ENCODE data around the gene DLG2. TPM values are rescaled to one million over a fixed set of nuclear protein-coding genes. Genes with fewer than 3 reads are reported as not detected.

Gene DLG2
- total RNA-seq, 2 experiments from 2014 or later = 1.7 to 2.1 TPM

- DNase-seq (no peak), ATAC-seq (no peak)
- Mint-ChIP-seq H3K9me3 (ENCODE audit: low read depth) (peaks cover 17% of the 10 kb centered on the region), H3K27me3 (no peaks in the 10 kb centered on the region), H3K27ac (no peak overlapping the region), H3K36me3 (ENCODE audit: low read depth) (no peaks in the 10 kb centered on the region), H3K4me3 (no peak overlapping the region), H3K4me1 (no peaks in the 10 kb centered on the region)
- ChIA-PET CTCF (no interaction called here), POLR2A (no interaction called here)
- intact Hi-C loops (cut with DNase I, micrococcal nuclease) = no loop called here
These were observed 978.7 kb downstream of the DLG2 start for GRCh38 chr11:84648471-84648870.

GRCh38 chr11:84645988-84646694, 981.0 kb downstream of the DLG2 start:
- no peaks in the 10 kb centered on the region for H3K36me3 Mint-ChIP-seq (ENCODE audit: low read depth)
- CTCF ChIA-PET = no interaction called here
- no peak overlapping the region for H3K4me3 Mint-ChIP-seq
- ATAC-seq (no peak), DNase-seq (no peak)
- H3K4me1 Mint-ChIP-seq = no peaks in the 10 kb centered on the region
- no peaks in the 10 kb centered on the region for H3K27me3 Mint-ChIP-seq
- POLR2A ChIA-PET = no interaction called here
- intact Hi-C loops (cut with DNase I, micrococcal nuclease) = no loop called here
- no peak overlapping the region for H3K27ac Mint-ChIP-seq
- H3K9me3 Mint-ChIP-seq (ENCODE audit: low read depth) = peaks cover 8% of the 10 kb centered on the region

GRCh38 chr11:84642500-84642899, 984.6 kb downstream of the DLG2 start:
- no peak for DNase-seq
- ChIA-PET POLR2A (no interaction called here), CTCF (interaction anchor here (0.5 to 1.0 kb wide), 3 partner anchors 40 to 101 kb away, joined by 3 to 6 read pairs (median 3); no protein-coding TSS in a partner anchor)
- no peak overlapping the region for H3K27ac Mint-ChIP-seq
- H3K27me3 Mint-ChIP-seq = no peaks in the 10 kb centered on the region
- H3K9me3 Mint-ChIP-seq (ENCODE audit: low read depth) = no peaks in the 10 kb centered on the region
- no peaks in the 10 kb centered on the region for H3K4me1 Mint-ChIP-seq
- no peaks in the 10 kb centered on the region for H3K36me3 Mint-ChIP-seq (ENCODE audit: low read depth)
- no peak for ATAC-seq
- no peak overlapping the region for H3K4me3 Mint-ChIP-seq
- intact Hi-C loops (cut with DNase I, micrococcal nuclease) = no loop called here

DNA sequence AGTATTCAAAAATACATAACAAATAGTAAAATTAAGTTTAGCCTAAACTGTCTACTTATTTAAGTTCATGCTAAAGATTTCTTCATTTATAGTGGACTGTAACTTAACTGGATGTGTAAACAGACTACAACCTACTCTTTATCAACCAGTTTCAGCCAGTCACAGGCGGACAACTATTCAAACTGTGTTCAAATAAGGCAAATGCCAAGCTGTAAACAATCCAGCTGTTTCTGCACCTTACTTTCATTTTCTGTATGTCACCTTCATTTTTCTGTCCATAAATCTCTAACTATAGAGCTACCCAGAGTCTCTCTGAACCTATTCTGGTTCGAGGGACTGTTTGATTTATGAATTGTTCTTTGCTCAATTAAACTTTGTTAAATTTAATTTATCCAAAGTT, 992.8 kb downstream of the DLG2 start:
- Mint-ChIP-seq H3K27me3 (no peaks in the 10 kb centered on the region), H3K4me1 (no peaks in the 10 kb centered on the region), H3K36me3 (ENCODE audit: low read depth) (no peaks in the 10 kb centered on the region), H3K27ac (no peak overlapping the region), H3K9me3 (ENCODE audit: low read depth) (peaks cover 6% of the 10 kb centered on the region), H3K4me3 (no peak overlapping the region)
- POLR2A ChIA-PET = no interaction called here
- ATAC-seq = no peak
- intact Hi-C loops (cut with DNase I, micrococcal nuclease) = no loop called here
- DNase-seq = no peak
- CTCF ChIA-PET = no interaction called here

- Mint-ChIP-seq H3K27ac (no peak overlapping the region), H3K36me3 (ENCODE audit: low read depth) (no peaks in the 10 kb centered on the region), H3K27me3 (no peaks in the 10 kb centered on the region), H3K4me1 (no peaks in the 10 kb centered on the region), H3K9me3 (ENCODE audit: low read depth) (peaks cover 10% of the 10 kb centered on the region), H3K4me3 (no peak overlapping the region)
- intact Hi-C loops (cut with DNase I, micrococcal nuclease) = no loop called here
- ChIA-PET CTCF (no interaction called here), POLR2A (no interaction called here)
- ATAC-seq (no peak), DNase-seq (no peak)
These were observed 998.1 kb downstream of the DLG2 start for GRCh38 chr11:84628871-84629620.

- Mint-ChIP-seq H3K27ac (no peak overlapping the region), H3K4me1 (no peaks in the 10 kb centered on the region), H3K4me3 (no peak overlapping the region), H3K9me3 (ENCODE audit: low read depth) (peaks cover 11% of the 10 kb centered on the region), H3K36me3 (ENCODE audit: low read depth) (no peaks in the 10 kb centered on the region), H3K27me3 (no peaks in the 10 kb centered on the region)
- POLR2A ChIA-PET = no interaction called here
- CTCF ChIA-PET = no interaction called here
- ATAC-seq (no peak), DNase-seq (no peak)
- intact Hi-C loops (cut with DNase I, micrococcal nuclease) = no loop called here
These were observed 1000.9 kb downstream of the DLG2 start for GRCh38 chr11:84626256-84626655.

- H3K27ac Mint-ChIP-seq = no peak overlapping the region
These were observed 1014.5 kb downstream of the DLG2 start for GRCh38 chr11:84612645-84613044.

GRCh38 chr11:84608837-84609196, 1018.3 kb downstream of the DLG2 start:
- ChIA-PET CTCF (no interaction called here), POLR2A (no interaction called here)
- intact Hi-C loops (cut with DNase I, micrococcal nuclease) = no loop called here
- Mint-ChIP-seq H3K36me3 (ENCODE audit: low read depth) (no peaks in the 10 kb centered on the region), H3K9me3 (ENCODE audit: low read depth) (peaks cover 1% of the 10 kb centered on the region), H3K27me3 (no peaks in the 10 kb centered on the region), H3K27ac (no peak overlapping the region), H3K4me3 (no peak overlapping the region), H3K4me1 (no peaks in the 10 kb centered on the region)
- no peak for ATAC-seq
- no peak for DNase-seq

More at GRCh38 chr11:84612645-84613044, 1014.5 kb downstream of the DLG2 start:
- DNase-seq = no peak
- Mint-ChIP-seq H3K4me1 (no peaks in the 10 kb centered on the region), H3K36me3 (ENCODE audit: low read depth) (no peaks in the 10 kb centered on the region), H3K27me3 (no peaks in the 10 kb centered on the region), H3K4me3 (no peak overlapping the region), H3K9me3 (ENCODE audit: low read depth) (peaks cover 7% of the 10 kb centered on the region)
- ChIA-PET CTCF (no interaction called here), POLR2A (no interaction called here)
- intact Hi-C loops (cut with DNase I, micrococcal nuclease) = no loop called here
- ATAC-seq = no peak

GRCh38 chr11:84607975-84608836, 1018.9 kb downstream of the DLG2 start:
- peaks cover 1% of the 10 kb centered on the region for H3K9me3 Mint-ChIP-seq (ENCODE audit: low read depth)
- ChIA-PET POLR2A (no interaction called here), CTCF (no interaction called here)
- no peak overlapping the region for H3K27ac Mint-ChIP-seq
- DNase-seq (no peak), ATAC-seq (no peak)
- H3K36me3 Mint-ChIP-seq (ENCODE audit: low read depth) = no peaks in the 10 kb centered on the region
- intact Hi-C loops (cut with DNase I, micrococcal nuclease) = no loop called here
- H3K4me1 Mint-ChIP-seq = no peaks in the 10 kb centered on the region
- no peaks in the 10 kb centered on the region for H3K27me3 Mint-ChIP-seq
- H3K4me3 Mint-ChIP-seq = no peak overlapping the region

- no peak overlapping the region for H3K4me3 Mint-ChIP-seq
- POLR2A ChIA-PET = no interaction called here
- ATAC-seq = no peak
- H3K36me3 Mint-ChIP-seq (ENCODE audit: low read depth) = no peaks in the 10 kb centered on the region
- H3K4me1 Mint-ChIP-seq = no peaks in the 10 kb centered on the region
- no peak overlapping the region for H3K27ac Mint-ChIP-seq
- CTCF ChIA-PET = no interaction called here
- H3K27me3 Mint-ChIP-seq = no peaks in the 10 kb centered on the region
- peaks cover 2% of the 10 kb centered on the region for H3K9me3 Mint-ChIP-seq (ENCODE audit: low read depth)
- intact Hi-C loops (cut with DNase I, micrococcal nuclease) = no loop called here
- no peak for DNase-seq
These were observed 1032.5 kb downstream of the DLG2 start for GRCh38 chr11:84594602-84595001.

DNA sequence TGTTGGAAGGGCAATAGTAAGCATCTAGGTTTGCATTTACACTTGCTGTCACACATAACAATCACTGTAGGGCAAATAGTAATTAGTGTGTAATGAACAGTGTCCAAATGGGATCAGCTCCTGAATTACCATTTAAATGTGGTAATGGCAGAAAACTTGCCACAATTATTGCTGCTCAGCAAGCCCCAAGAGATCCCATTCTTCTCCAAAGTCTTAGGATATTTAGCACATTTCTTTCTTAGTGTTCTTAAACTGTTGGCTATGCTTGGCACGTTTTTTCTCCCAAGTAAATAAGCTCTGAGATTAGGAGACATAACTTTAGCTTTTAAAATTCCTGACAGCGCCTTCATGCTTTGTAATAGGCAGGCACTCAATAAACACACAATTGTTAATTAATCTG, 1037.0 kb downstream of the DLG2 start:
- DNase-seq = no peak
- Mint-ChIP-seq H3K36me3 (ENCODE audit: low read depth) (no peaks in the 10 kb centered on the region), H3K27me3 (no peaks in the 10 kb centered on the region), H3K9me3 (ENCODE audit: low read depth) (peaks cover 9% of the 10 kb centered on the region), H3K4me3 (no peak overlapping the region), H3K27ac (no peak overlapping the region), H3K4me1 (no peaks in the 10 kb centered on the region)
- ATAC-seq = no peak
- ChIA-PET CTCF (no interaction called here), POLR2A (no interaction called here)
- intact Hi-C loops (cut with DNase I, micrococcal nuclease) = no loop called here
